Forelimb muscle (tissue), 1 donor: ENCODE results near the gene REEP5. TPM values are rescaled to one million over a fixed set of nuclear protein-coding genes. Genes with fewer than 3 reads are reported as not detected.
"Not testable (repeated sequence)": the region's sequence is repeated elsewhere in the genome, so short reads cannot be mapped to it uniquely, and the experiment has no call there.

ENCODE experiments used
- DNase-seq: peaks from one replicate; pipeline ENCODE4 v3.0.0-alpha.2; 2013; ENCODE audit warnings: low read depth
- polyA plus RNA-seq: library from polyadenylated mRNA; unstranded; fragments of 120-200 nt; gene quantifications from one replicate; pipeline ENCODE4 v1.2.1, GENCODE V29; 2013; ENCODE audit not compliant: insufficient read length

Gene REEP5
- polyA plus RNA-seq, result 64.6 TPM

GRCh38 chr5:112921833-112922817 lies at the start of gene REEP5:
REEP5 (minus strand) TSS chr5:112922227; CDS start chr5:112922190, 37 bp downstream.
- peak; percentile 64 for DNase-seq

GRCh38 chr5:112971276-112971675 lies 49.2 kb upstream of the REEP5 start:
- no peak for DNase-seq

- DNase-seq, result no peak
Measured at GRCh38 chr5:112968411-112969106, 46.5 kb upstream of the REEP5 start.

GRCh38 chr5:112967520-112968083 lies 45.6 kb upstream of the REEP5 start:
- no peak for DNase-seq

GRCh38 chr5:112965733-112966306 lies 43.8 kb upstream of the REEP5 start:
- DNase-seq, result no peak

- DNase-seq, result not testable (repeated sequence)
Measured at GRCh38 chr5:112963374-112963733, 41.3 kb upstream of the REEP5 start.

- DNase-seq, result no peak
Measured at GRCh38 chr5:112960863-112961504, 39.0 kb upstream of the REEP5 start.

GRCh38 chr5:112960315-112960714 lies 38.3 kb upstream of the REEP5 start:
- no peak for DNase-seq

GRCh38 chr5:112959872-112960271 lies 37.8 kb upstream of the REEP5 start:
- not testable (repeated sequence) for DNase-seq

- peak; percentile 65 for DNase-seq
Measured at GRCh38 chr5:112958093-112959088, 36.4 kb upstream of the REEP5 start.

GRCh38 chr5:112957036-112957808 lies 35.2 kb upstream of the REEP5 start:
- no peak for DNase-seq

- no peak for DNase-seq
Measured at GRCh38 chr5:112956606-112957005, 34.6 kb upstream of the REEP5 start.

GRCh38 chr5:112951124-112951702 lies 29.2 kb upstream of the REEP5 start:
- DNase-seq, result no peak

- DNase-seq, result no peak
Measured at GRCh38 chr5:112948458-112948857, 26.4 kb upstream of the REEP5 start.

GRCh38 chr5:112940670-112941069 lies 18.6 kb upstream of the REEP5 start:
- no peak for DNase-seq

GRCh38 chr5:112938286-112938685 lies 16.3 kb upstream of the REEP5 start:
- no peak for DNase-seq

GRCh38 chr5:112935675-112936074 lies 13.6 kb upstream of the REEP5 start:
- DNase-seq, result no peak

GRCh38 chr5:112934366-112934663 lies 12.3 kb upstream of the REEP5 start:
- no peak for DNase-seq

- DNase-seq, result no peak
Measured at GRCh38 chr5:112933651-112934365, 11.8 kb upstream of the REEP5 start.
